ENCODE data around the gene MRC2.
"Not testable (repeated sequence)": the region's sequence is repeated elsewhere in the genome, so short reads cannot be mapped to it uniquely, and the experiment has no call there.

MRC2 gene

DNA sequence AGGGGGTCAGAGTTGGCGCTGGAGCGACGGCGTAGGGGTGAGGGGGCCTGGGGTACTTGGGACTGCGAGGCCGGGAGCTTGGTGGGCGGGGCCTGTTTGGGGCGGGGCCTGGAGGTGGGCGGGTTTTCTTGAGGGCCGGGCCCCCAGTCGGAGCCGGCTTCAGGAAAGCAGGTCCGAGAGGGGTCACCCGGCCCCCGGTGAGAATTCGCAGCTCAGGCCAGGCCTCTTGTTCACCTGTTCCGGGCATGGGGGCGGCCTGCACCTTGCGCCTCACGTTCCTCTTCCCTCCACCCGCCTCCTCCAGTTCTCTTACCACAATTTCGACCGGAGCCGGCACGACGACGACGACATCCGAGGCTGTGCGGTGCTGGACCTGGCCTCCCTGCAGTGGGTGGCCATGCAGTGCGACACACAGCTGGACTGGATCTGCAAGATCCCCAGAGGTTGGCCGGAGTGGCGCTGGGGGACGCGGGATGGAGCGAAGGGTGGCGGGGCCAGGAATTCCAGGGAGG, 52.5 kb downstream of the MRC2 start:
- DNase-seq (ENCODE audit: low spot score), result no peak

DNA sequence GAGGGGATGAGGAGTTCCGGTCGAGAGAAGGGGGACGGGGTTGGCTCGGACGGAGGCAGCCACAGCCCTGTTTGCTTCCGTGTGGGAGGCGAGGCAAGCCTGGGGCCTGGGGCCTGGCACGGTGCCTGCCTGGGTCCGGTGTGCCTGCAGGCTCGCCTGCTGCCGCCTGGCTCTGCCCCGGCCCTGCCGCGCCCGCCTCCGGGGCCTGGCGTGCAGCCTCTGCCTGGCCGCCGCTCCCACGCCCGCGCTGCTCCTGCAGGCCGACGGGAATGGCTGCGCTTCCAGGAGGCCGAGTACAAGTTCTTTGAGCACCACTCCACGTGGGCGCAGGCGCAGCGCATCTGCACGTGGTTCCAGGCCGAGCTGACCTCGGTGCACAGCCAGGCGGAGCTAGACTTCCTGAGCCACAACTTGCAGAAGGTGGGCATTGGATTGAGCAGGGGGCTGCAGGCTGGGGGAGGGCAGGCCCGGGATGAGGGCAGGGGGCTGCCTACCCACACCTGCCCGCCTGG, 53.1 kb downstream of the MRC2 start:
- DNase-seq (ENCODE audit: low spot score), result no peak

DNA sequence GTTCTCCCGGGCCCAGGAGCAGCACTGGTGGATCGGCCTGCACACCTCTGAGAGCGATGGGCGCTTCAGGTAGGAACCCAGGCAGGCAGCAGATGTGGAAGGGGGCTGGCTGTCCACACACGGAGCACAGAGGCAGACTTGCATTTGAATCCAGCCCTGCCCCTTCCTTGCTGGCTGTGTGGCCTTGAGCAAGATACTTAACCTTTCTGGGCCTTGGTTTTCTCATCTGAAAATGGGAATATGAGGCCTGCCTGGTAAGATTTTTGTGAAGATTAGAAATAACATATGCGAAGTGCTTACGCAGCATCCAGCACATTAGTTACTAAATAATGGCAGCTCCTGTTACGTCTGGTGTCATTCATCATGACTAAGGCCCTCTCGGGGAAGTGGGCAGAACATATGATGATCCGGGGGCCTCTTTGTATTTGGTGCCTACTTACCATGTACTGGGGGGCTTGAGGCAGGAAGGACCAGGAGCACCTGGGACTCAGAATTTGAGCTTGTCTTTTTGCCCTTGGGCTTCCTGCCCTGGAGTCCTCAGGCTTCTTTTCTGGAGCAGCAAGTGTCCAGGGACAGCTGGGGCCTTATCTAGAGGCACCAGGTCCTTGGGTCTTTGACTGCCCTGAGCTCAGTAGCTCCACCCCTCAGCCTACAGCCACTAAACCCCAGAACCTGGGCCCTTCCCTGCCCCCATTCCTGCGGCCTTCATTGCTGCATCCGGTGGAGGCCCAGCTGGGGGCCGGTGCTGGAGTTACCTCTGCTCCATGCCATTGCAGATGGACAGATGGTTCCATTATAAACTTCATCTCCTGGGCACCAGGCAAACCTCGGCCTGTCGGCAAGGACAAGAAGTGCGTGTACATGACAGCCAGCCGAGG, 53.8 kb downstream of the MRC2 start:
- no peak for DNase-seq (ENCODE audit: low spot score)

DNA sequence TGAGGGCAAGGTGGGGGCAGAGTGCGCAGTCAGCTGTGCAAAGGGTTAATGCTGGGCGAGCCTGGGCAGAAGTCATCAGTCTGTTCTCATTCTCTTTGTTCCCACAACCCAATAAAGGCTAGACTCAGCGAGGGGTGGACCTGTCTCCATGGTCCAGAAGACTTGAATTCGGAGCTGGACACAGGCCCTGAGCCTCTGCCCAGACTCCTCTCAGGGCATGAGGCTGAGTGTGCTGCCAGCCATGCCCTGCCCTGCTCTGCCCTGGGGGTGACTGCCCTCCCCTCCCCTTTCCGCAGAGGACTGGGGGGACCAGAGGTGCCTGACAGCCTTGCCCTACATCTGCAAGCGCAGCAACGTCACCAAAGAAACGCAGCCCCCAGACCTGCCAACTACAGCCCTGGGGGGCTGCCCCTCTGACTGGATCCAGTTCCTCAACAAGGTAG, 54.5 kb downstream of the MRC2 start:
- DNase-seq (ENCODE audit: low spot score), result no peak

DNA sequence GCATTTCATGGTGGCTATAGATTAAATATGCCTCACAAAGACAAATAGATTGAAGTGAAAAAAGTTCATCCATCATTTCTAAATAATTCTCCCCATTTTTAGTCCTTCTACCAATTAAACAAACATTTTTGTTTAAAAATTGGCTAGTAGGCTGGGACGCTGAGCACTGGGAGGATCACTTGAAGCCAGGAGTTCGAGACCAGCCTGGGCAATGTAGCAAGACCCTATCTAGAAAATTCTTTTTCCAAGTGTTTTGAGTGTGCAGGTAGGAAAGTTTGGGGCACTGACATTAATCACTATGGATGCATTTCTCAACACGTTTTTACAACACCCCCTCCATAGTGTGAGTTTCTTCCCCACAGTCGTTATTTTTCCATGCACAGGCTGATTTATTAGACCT, 56.7 kb downstream of the MRC2 start:
- DNase-seq (ENCODE audit: low spot score), result no peak

DNA sequence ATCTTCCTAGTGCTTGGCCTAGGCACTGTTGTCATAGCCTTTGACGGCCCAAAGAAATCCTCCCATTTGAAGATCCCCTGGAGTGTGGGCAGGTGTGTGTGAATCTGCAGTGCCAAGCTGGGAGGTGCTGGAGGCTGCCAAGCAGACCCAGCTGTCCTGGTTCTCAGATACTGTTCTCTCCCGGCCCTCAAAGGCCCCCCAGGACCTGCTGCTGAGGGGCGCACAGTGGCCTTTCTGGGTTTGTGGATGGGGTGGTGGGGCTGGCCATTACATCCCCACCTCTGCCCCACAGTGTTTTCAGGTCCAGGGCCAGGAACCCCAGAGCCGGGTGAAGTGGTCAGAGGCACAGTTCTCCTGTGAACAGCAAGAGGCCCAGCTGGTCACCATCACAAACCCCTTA, 60.5 kb downstream of the MRC2 start:
- no peak for DNase-seq (ENCODE audit: low spot score)

DNA sequence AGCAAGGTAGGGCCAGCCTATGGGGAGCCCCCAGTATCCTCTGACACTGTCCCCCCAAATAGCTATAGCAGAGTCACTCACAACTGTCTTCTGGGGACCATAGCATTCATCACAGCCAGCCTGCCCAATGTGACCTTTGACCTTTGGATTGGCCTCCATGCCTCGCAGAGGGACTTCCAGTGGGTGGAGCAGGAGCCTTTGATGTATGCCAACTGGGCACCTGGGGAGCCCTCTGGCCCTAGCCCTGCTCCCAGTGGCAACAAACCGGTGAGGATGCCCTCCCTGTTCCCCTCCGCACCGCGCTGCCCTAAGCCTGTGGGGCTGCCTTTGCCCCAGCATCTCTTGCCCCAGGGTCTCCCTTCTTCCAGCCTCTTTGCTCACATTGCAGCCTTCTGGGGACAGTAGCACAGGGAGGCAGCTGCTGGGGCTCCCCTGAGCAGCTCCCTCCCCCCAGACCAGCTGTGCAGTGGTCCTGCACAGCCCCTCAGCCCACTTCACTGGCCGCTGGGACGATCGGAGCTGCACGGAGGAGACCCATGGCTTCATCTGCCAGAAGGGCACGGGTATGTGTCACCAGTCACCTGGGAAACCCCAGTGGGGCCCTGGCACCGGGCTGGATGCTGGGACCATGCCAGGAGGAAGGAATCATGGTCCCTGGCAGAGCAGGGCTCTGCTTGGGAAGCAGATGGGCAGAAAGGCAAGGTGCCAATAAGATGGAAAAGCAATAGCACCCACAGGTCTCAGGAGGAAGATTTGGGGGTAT, 61.1 kb downstream of the MRC2 start:
- no peak for DNase-seq (ENCODE audit: low spot score)

DNA sequence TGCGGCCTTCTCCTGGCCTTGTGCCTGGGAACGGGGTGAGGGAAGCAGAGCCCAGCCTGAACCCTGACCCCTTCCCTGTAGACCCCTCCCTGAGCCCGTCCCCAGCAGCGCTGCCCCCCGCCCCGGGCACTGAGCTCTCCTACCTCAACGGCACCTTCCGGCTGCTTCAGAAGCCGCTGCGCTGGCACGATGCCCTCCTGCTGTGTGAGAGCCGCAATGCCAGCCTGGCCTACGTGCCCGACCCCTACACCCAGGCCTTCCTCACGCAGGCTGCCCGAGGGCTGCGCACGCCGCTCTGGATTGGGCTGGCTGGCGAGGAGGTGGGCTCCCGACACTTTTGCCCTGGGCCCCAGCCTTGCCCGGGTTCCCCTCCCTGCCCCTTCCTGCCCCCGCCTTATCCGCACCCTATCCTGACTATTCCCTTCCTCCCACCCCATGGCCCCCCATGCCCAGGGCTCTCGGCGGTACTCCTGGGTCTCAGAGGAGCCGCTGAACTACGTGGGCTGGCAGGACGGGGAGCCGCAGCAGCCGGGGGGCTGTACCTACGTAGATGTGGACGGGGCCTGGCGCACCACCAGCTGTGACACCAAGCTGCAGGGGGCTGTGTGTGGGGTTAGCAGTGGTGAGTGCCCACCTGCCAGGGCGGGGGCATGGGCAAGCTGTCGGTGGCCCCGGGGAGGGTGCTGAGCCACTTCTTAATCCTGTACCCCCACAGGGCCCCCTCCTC, 62.1 kb downstream of the MRC2 start:
- no peak for DNase-seq (ENCODE audit: low spot score)

DNA sequence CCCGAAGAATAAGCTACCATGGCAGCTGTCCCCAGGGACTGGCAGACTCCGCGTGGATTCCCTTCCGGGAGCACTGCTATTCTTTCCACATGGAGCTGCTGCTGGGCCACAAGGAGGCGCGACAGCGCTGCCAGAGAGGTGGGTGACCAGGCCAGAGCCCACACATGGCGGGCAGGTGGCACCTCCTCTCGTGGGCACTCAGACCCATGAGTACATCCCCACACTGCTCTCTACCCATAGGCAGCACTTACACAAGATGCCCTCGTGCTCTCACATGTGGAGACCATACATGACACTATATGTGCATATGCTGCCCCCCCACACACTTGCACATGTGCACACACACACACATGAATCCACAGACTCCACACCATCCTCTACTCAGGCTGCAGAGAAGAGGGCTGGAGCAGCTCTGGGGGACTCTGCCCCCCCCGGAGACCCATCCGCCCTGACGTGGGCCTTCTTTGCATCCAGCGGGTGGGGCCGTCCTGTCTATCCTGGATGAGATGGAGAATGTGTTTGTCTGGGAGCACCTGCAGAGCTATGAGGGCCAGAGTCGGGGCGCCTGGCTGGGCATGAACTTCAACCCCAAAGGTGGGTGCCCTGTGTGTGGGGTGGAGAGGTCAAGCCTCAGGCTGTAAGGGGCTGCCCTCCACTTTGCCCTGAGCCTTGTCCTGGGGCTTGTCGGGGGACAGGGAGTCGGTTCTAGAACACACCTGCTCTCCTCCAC, 62.9 kb downstream of the MRC2 start:
- DNase-seq (ENCODE audit: low spot score), result no peak

DNA sequence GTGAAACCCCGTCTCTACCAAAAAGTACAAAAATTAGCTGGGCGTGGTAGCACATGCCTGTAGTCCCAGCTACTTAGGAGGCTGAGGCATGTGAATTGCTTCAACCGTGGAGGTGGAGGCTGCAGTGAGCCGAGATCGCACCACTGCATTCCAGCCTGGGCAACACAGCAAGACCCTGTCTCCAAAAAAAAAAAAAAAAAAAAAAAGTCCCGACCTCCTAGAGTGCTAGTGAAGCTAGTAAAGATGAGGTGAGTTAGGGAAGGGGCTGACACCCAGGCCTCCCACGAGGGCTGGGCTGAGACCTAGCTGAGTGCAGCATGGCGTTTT, 64.1 kb downstream of the MRC2 start:
- DNase-seq (ENCODE audit: low spot score), result not testable (repeated sequence)

DNA sequence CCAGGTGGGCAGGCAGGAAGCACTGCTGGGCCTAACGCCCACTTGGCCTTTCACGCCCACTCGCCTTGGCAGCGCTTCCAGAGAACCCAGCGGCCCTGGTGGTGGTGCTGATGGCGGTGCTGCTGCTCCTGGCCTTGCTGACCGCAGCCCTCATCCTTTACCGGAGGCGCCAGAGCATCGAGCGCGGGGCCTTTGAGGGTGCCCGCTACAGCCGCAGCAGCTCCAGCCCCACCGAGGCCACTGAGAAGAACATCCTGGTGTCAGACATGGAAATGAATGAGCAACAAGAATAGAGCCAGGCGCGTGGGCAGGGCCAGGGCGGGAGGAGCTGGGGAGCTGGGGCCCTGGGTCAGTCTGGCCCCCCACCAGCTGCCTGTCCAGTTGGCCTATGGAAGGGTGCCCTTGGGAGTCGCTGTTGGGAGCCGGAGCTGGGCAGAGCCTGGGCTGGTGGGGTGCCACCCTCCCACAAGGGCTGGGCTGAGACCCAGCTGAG, 64.7 kb downstream of the MRC2 start:
- no peak for DNase-seq (ENCODE audit: low spot score)

DNA sequence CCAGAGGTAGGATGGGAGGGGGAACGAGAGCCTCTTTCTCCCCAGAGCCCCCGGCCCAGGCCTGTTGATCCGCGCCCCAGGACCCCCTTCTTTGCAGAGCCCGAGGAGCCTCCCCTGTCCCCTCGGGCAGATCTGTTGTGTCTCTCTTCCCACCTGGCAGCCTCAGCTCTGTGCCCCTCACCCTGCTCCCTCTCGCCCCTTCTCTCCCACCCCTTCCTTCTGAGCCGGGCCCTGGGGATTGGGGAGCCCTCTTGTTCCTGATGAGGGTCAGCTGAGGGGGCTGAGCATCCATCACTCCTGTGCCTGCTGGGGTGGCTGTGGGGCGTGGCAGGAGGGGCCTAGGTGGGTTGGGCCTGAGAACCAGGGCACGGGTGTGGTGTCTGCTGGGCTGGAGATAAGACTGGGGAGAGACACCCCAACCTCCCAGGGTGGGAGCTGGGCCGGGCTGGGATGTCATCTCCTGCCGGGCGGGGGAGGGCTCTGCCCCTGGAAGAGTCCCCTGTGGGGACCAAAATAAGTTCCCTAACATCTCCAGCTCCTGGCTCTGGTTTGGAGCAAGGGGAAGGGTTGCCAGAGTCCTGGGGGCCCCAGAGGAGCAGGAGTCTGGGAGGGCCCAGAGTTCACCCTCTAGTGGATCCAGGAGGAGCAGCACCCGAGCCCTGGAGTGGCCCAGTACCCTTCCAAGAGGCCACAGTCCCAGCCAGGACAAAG, 65.4 kb downstream of the MRC2 start:
- DNase-seq (ENCODE audit: low spot score), result peak; percentile 61

DNA sequence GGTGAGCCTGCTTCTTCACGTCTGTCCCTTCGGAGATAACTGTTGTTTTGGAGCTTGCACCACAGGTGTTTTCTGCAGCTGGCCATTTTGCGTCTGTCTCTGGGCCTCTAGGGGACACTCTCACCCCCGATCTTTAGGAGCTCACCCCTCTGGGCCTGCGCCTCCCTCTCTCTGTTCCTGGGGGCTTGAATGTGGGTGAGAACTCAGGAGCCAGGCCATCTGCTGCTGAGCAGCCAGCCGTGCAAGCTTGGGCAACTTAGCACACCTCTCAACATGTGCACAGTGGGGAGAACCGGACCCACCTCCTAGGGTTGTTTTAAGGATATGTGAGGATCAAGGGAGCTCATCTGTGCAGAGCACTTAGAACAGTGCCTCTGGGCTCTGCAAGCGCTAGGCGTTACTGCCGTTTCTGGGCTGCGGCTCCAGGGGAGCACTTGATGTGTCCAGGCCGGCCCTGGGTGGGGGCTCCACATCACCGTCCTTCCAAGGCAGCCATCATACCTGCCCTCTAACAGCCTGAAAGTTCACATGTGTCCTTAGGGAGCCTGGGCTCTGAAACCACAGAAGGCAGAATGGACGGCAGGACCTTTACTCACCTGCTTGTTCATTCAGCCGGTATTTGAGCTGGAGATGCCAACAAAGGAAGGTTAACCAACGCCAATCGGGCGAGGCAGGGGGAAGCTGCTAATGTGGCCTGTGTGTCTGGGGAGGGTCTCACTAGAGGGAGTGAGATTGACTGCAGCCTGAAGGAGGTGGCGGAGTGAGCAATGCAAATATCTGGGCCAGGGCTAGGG, 66.3 kb downstream of the MRC2 start:
- no peak for DNase-seq (ENCODE audit: low spot score)

DNA sequence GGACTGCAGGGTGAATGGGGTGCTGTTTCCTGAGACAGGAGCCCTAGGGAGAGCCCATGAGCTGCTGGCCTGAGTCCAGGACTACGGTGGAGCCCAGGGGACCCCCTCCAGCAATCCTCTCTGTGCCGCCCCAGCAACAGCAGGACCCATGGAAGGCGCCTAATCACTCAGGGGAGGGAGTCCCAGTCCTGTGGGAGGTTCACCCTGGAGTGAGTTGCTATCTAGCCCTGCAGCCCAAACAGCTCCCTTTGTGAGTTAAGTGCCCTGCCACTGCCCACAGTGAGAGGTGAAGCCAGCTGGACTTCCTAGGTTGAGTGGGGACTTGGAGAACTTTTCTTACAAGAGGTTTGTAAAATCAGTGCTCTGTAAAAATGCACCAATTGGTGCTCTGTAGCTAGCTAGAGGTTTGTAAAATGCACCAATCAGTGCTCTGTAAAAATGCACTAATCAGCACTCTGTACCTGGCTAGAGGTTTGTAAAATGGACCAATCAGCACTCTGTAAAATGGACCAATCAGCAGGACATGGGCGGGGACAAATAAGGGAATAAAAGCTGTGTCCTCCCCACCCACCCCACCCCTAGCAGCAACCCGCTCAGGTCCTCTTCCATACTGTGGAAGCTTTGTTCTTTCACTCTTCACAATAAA, 67.7 kb downstream of the MRC2 start:
- not testable (repeated sequence) for DNase-seq (ENCODE audit: low spot score)

DNA sequence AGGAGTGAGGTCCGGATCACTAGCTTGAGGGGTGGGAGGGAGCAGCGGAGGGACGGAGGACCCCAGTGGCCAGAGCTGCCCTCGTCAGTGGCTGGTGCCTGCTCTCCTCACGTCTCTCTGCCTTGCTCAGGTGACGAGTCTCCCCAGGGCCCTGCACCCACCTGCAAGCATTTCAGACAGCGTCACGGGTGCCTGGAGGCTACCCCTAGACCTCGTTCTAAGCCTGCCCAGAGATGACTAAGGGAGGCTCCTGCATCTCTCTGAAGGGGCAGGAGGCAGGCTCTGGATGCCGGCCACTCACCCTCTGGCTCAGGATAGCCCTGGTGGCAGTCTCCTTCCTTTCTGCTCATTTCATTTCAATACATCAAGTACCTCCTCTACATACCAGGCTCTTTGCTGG, 68.8 kb downstream of the MRC2 start:
- DNase-seq (ENCODE audit: low spot score), result no peak

DNA sequence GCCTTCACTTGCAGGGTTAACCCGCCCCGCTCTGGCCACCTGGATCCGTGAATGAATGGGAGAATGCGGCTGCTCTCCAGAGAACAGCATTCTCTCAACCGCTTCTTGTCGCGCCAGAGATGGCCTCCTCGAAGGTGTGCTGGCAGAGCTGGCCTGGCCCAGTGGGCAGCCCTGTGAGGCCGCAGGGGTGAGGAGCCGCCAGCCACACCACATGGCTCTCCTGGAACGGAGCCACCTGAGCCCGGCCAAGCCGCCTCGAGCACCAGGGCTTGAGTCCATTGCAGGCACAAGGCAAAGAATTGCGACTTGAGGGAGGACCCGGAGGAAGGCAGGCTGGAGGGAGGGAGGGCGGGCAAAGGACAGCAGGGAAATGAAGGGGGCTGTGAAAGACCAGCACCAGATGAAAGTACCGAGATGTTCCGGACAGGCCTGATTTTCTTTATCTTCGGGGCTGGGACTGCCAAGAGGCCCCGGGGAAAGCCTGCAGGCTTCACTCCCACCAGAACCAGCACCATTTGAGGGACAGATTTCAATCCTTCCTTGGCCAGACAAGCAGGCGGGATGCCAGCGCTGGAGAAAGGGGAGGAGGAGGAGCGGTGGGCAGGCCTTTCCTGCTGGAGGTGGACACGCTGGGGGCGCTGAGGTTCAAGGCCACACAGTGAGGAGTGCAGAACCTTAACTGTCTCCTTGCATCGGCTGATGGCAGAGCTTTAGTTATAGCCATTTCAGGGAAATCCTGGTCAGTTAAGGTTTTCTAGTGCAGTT, 69.4 kb downstream of the MRC2 start:
- DNase-seq (ENCODE audit: low spot score), result no peak

DNA sequence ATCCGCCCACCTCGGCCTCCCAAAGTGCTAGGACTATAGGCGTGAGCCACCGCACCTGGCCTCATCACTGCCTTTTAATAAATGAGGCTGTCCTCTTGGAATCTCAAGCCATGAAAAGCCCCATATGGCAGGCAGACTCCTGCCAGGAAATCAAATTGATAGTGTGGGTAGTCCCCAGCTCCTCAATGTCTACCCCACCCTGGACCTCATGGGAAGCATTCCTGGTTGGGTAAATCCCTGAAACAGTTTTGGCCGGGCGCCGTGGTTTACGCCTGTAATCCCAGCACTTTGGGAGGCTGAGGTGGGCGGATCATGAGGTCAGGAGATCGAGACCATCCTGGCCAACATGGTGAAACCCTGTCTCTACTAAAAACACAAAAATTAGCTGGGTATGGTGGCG, 71.0 kb downstream of the MRC2 start:
- not testable (repeated sequence) for DNase-seq (ENCODE audit: low spot score)

DNA sequence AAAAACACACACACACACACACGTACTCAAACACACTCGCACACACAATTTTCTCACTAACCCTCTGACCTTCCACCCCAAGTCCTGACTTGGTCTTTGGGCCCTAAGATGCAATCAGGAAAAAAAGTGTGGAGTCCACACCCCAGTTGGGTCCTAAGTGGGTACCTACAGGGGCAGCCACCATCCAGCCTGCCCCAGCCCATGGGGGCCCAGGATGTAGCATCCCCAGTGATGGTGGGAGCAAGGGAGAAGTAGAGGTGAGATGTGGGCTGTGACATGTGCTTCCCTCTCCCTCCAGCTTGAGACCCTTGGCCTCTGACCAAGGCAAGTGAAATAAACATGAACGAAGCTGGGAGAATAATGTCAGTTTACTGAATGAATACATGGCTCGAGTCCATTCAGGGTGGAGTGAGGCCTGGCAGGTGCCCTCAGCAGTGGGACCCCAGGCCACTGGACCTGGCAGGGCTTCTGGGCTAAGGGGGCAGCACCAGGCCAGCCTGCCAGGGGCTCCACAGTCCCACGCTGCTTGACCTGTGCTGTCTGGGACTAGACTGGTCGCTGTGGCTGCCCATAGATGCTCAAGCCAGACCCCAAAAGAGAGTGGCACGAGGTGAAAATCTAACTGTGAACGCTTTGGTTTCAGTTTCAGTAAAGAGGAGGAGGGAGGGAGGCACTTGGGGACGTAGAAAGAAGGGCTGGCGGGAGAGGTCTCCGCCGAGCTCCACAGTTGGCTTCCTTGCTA, 73.7 kb downstream of the MRC2 start:
- DNase-seq (ENCODE audit: low spot score), result no peak
